HepG2 (cell line): ENCODE measurements around the gene MACROD2. TPM values are rescaled to one million over a fixed set of nuclear protein-coding genes. Genes with fewer than 3 reads are reported as not detected.

Source experiments
- AGO1 ChIP-seq: fragments of 200-400 bp; formaldehyde crosslinking; IDR thresholded peaks from 2 replicates; pipeline ENCODE4 v1.6.1; 2017; ENCODE audit warnings: mild to moderate bottlenecking, low read depth, low read length, moderate library complexity; ENCODE audit not compliant: poor library complexity, severe bottlenecking
- FOXK1 ChIP-seq: sonication (generic); formaldehyde crosslinking; IDR thresholded peaks from 2 replicates; pipeline ENCODE4 v1.4.0; 2020; ENCODE audit warnings: low read depth, missing genetic modification reagents, borderline replicate concordance
- SALL1 ChIP-seq: sonication (generic); formaldehyde crosslinking; IDR thresholded peaks from 2 replicates; pipeline ENCODE4 v1.8.0; 2022; ENCODE audit warnings: mild to moderate bottlenecking, missing genetic modification reagents
- SIX4 ChIP-seq: sonication (generic); formaldehyde crosslinking; IDR thresholded peaks from 2 replicates; pipeline ENCODE4 v1.4.0; 2020; ENCODE audit warnings: missing genetic modification reagents
- TAF1 ChIP-seq: sonication (generic); formaldehyde crosslinking; IDR thresholded peaks from 2 replicates; pipeline ENCODE4 v1.4.0; 2020; ENCODE audit warnings: missing genetic modification reagents
- ZNF256 ChIP-seq: sonication (generic); formaldehyde crosslinking; conservative IDR thresholded peaks from 2 replicates; pipeline ENCODE4 v1.4.0; 2020; ENCODE audit warnings: missing genetic modification reagents
- ZNF335 ChIP-seq: sonication (generic); formaldehyde crosslinking; IDR thresholded peaks from 2 replicates; pipeline ENCODE4 v1.4.0; 2020; ENCODE audit warnings: missing genetic modification reagents
- polyA plus RNA-seq, 8 experiments: library from polyadenylated mRNA; depleted of rRNA in 3 of 8; stranded (reverse) in 7 of 8; unstranded in 1 of 8; fragments of >200 nt; fragmentation: Illumina TruSeq in 4 of 8; extraction: Trizol in 4 of 8; gene quantifications; 2 replicates each; pipeline versions ENCODE4 v1.2.1 to v1.2.3, GENCODE V29; 2011 to 2016; ENCODE audit warnings: low read depth in 4 of 8, missing spikeins in 1 of 8, mixed read lengths in 1 of 8; ENCODE audit not compliant: insufficient read depth in 1 of 8
- total RNA-seq, 5 experiments: library from RNA; depleted of rRNA; stranded (reverse); fragments of >200 nt; fragmentation: Illumina TruSeq; extraction: Trizol; gene quantifications; 2 replicates each; pipeline ENCODE4 v1.2.3, GENCODE V29; 2016; ENCODE audit warnings: low read depth in 1 of 5
- TF ChIP-seq, protein P1 (sequence below): sonication (generic); formaldehyde crosslinking; IDR thresholded peaks from 2 replicates; pipeline ENCODE4 v1.4.0; 2020; ENCODE audit warnings: mild to moderate bottlenecking, missing genetic modification reagents
- TF ChIP-seq, protein P2 (sequence below): sonication (generic); formaldehyde crosslinking; IDR thresholded peaks from 2 replicates; pipeline ENCODE4 v1.4.0; 2020; ENCODE audit warnings: missing genetic modification reagents
- TF ChIP-seq, protein P3 (sequence below): sonication (generic); formaldehyde crosslinking; IDR thresholded peaks from 2 replicates; pipeline ENCODE4 v1.4.0; 2020; ENCODE audit warnings: missing genetic modification reagents
- TF ChIP-seq, protein P4 (sequence below): sonication (generic); formaldehyde crosslinking; IDR thresholded peaks from one replicate; pipeline ENCODE4 v1.5.1; 2020; ENCODE audit warnings: mild to moderate bottlenecking, missing genetic modification reagents; ENCODE audit errors: not compliant biosample characterization
- TF ChIP-seq, protein P5 (sequence below): sonication (generic); formaldehyde crosslinking; IDR thresholded peaks from 2 replicates; pipeline ENCODE4 v1.4.0; 2020; ENCODE audit warnings: missing genetic modification reagents

Gene MACROD2
- total and polyA plus RNA-seq, 2 of the 13 experiments (the other 11 are each of a cell fraction or from before 2014, with no cell fraction given) = 0.13 to 0.51 TPM

DNA sequence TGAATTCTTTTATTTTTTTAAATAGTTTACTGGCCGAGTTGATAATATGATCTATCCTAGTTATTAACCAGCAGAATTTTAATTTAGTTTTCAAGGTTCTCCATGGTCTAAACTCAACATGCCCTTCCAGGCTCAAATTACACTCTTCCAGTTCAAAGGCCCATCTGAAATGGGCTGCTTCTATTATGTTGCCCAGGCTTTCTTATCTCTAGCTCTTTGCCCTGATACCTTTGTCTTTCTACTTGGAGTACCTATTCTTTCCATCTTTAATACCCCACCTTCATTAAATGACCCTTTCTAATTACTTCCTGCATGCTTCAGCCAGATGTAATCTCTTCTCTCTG, 883.3 kb downstream of the MACROD2 start (continued):
- TF ChIP-seq, protein P1, sequence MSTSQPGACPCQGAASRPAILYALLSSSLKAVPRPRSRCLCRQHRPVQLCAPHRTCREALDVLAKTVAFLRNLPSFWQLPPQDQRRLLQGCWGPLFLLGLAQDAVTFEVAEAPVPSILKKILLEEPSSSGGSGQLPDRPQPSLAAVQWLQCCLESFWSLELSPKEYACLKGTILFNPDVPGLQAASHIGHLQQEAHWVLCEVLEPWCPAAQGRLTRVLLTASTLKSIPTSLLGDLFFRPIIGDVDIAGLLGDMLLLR = no peak
- no peak for TF ChIP-seq ZNF335 (CRISPR knock-in tag)
- TF ChIP-seq, protein P2, sequence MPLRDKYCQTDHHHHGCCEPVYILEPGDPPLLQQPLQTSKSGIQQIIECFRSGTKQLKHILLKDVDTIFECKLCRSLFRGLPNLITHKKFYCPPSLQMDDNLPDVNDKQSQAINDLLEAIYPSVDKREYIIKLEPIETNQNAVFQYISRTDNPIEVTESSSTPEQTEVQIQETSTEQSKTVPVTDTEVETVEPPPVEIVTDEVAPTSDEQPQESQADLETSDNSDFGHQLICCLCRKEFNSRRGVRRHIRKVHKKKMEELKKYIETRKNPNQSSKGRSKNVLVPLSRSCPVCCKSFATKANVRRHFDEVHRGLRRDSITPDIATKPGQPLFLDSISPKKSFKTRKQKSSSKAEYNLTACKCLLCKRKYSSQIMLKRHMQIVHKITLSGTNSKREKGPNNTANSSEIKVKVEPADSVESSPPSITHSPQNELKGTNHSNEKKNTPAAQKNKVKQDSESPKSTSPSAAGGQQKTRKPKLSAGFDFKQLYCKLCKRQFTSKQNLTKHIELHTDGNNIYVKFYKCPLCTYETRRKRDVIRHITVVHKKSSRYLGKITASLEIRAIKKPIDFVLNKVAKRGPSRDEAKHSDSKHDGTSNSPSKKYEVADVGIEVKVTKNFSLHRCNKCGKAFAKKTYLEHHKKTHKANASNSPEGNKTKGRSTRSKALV (CRISPR knock-in tag) = no peak
- TF ChIP-seq TAF1 (CRISPR knock-in tag) = no peak
- TF ChIP-seq SIX4 (CRISPR knock-in tag) = peak; percentile 81
- TF ChIP-seq, protein P3, sequence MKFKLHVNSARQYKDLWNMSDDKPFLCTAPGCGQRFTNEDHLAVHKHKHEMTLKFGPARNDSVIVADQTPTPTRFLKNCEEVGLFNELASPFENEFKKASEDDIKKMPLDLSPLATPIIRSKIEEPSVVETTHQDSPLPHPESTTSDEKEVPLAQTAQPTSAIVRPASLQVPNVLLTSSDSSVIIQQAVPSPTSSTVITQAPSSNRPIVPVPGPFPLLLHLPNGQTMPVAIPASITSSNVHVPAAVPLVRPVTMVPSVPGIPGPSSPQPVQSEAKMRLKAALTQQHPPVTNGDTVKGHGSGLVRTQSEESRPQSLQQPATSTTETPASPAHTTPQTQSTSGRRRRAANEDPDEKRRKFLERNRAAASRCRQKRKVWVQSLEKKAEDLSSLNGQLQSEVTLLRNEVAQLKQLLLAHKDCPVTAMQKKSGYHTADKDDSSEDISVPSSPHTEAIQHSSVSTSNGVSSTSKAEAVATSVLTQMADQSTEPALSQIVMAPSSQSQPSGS (CRISPR knock-in tag) = no peak
- TF ChIP-seq ZNF256 (CRISPR knock-in tag) = no peak
- TF ChIP-seq, protein P4, sequence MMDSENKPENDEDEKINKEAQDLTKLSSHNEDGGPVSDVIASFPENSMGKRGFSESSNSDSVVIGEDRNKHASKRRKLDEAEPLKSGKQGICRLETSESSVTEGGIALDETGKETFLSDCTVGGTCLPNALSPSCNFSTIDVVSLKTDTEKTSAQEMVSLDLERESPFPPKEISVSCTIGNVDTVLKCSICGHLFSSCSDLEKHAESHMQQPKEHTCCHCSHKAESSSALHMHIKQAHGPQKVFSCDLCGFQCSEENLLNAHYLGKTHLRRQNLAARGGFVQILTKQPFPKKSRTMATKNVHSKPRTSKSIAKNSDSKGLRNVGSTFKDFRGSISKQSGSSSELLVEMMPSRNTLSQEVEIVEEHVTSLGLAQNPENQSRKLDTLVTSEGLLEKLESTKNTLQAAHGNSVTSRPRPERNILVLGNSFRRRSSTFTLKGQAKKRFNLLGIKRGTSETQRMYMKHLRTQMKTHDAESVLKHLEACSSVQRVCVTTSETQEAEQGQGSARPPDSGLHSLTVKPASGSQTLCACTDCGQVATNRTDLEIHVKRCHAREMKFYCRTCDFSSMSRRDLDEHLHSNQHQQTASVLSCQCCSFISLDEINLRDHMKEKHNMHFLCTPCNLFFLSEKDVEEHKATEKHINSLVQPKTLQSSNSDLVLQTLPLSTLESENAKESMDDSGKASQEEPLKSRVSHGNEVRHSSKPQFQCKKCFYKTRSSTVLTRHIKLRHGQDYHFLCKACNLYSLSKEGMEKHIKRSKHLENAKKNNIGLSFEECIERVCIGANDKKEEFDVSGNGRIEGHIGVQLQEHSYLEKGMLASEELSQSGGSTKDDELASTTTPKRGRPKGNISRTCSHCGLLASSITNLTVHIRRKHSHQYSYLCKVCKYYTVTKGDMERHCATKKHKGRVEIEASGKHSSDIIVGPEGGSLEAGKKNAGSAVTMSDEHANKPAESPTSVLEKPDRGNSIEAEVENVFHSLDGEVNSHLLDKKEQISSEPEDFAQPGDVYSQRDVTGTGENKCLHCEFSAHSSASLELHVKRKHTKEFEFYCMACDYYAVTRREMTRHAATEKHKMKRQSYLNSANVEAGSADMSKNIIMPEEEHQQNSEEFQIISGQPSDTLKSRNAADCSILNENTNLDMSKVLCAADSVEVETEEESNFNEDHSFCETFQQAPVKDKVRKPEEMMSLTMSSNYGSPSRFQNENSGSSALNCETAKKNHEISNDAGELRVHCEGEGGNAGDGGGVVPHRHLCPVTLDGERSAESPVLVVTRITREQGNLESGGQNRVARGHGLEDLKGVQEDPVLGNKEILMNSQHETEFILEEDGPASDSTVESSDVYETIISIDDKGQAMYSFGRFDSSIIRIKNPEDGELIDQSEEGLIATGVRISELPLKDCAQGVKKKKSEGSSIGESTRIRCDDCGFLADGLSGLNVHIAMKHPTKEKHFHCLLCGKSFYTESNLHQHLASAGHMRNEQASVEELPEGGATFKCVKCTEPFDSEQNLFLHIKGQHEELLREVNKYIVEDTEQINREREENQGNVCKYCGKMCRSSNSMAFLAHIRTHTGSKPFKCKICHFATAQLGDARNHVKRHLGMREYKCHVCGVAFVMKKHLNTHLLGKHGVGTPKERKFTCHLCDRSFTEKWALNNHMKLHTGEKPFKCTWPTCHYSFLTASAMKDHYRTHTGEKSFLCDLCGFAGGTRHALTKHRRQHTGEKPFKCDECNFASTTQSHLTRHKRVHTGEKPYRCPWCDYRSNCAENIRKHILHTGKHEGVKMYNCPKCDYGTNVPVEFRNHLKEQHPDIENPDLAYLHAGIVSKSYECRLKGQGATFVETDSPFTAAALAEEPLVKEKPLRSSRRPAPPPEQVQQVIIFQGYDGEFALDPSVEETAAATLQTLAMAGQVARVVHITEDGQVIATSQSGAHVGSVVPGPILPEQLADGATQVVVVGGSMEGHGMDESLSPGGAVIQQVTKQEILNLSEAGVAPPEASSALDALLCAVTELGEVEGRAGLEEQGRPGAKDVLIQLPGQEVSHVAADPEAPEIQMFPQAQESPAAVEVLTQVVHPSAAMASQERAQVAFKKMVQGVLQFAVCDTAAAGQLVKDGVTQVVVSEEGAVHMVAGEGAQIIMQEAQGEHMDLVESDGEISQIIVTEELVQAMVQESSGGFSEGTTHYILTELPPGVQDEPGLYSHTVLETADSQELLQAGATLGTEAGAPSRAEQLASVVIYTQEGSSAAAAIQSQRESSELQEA = no peak
- TF ChIP-seq, protein P5, sequence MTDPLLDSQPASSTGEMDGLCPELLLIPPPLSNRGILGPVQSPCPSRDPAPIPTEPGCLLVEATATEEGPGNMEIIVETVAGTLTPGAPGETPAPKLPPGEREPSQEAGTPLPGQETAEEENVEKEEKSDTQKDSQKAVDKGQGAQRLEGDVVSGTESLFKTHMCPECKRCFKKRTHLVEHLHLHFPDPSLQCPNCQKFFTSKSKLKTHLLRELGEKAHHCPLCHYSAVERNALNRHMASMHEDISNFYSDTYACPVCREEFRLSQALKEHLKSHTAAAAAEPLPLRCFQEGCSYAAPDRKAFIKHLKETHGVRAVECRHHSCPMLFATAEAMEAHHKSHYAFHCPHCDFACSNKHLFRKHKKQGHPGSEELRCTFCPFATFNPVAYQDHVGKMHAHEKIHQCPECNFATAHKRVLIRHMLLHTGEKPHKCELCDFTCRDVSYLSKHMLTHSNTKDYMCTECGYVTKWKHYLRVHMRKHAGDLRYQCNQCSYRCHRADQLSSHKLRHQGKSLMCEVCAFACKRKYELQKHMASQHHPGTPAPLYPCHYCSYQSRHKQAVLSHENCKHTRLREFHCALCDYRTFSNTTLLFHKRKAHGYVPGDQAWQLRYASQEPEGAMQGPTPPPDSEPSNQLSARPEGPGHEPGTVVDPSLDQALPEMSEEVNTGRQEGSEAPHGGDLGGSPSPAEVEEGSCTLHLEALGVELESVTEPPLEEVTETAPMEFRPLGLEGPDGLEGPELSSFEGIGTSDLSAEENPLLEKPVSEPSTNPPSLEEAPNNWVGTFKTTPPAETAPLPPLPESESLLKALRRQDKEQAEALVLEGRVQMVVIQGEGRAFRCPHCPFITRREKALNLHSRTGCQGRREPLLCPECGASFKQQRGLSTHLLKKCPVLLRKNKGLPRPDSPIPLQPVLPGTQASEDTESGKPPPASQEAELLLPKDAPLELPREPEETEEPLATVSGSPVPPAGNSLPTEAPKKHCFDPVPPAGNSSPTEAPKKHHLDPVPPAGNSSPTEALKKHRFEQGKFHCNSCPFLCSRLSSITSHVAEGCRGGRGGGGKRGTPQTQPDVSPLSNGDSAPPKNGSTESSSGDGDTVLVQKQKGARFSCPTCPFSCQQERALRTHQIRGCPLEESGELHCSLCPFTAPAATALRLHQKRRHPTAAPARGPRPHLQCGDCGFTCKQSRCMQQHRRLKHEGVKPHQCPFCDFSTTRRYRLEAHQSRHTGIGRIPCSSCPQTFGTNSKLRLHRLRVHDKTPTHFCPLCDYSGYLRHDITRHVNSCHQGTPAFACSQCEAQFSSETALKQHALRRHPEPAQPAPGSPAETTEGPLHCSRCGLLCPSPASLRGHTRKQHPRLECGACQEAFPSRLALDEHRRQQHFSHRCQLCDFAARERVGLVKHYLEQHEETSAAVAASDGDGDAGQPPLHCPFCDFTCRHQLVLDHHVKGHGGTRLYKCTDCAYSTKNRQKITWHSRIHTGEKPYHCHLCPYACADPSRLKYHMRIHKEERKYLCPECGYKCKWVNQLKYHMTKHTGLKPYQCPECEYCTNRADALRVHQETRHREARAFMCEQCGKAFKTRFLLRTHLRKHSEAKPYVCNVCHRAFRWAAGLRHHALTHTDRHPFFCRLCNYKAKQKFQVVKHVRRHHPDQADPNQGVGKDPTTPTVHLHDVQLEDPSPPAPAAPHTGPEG (CRISPR knock-in tag) = no peak
- no peak for TF ChIP-seq SALL1 (CRISPR knock-in tag)
- TF ChIP-seq FOXK1 = 0 out of 2 replicates have a peak, but pooled peaks have one; percentile 2
- no peak for TF ChIP-seq AGO1
